Left renal pelvis (tissue), 4 donors: ENCODE results near the gene IL34. TPM values are rescaled to one million over a fixed set of nuclear protein-coding genes. Genes with fewer than 3 reads are reported as not detected.

ENCODE experiments used
- DNase-seq, 4 donors: peaks; one replicate each; pipeline ENCODE4 v3.0.0-alpha.2; 2013; ENCODE audit warnings: low read depth in 4 of 4, low spot score in 3 of 4
- polyA plus RNA-seq, 4 donors: library from polyadenylated mRNA; unstranded; fragments of 120-200 nt; gene quantifications; one replicate each; pipeline ENCODE4 v1.2.1, GENCODE V29; 2013; ENCODE audit not compliant: insufficient read length in 4 of 4

Gene IL34
- polyA plus RNA-seq, 4 donors: 1.0 to 5.5 (median 1.1) TPM

DNA sequence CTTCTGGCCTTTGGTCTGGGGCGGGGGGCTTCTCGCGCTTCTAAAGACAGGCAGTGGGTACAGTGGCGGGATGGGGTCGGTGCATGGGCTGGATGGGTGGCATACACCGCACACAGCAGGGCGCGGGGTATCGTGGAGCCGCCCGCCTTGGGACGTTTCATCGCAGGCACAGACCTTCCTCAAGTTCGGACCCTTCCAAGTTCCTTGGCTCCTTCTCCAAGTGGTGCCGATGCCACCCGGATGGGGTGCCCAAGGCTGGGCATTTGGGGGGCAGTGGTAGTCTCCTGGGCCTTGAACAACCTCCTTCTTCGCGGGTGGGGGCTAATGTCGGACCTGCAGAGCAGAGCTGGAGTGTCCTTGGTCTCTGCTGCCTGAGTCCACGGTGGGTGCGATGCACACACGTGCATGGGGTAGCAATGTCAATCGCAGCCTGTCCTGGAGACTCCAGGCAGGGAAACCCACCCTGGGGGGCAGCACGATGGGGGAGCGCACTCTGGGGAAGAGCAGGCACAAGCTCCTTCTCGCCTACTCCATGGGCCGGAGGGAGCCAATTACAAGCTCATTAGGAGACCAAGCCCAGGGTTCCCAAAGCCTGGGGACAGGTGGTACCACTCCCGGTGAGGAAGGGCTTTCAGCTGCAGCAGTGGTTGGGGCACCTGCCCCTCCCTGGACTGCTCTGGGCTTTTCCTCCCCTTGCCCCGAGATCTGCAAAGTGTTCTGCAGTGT is 40.2 kb downstream of the IL34 start:
- no peak for DNase-seq

DNA sequence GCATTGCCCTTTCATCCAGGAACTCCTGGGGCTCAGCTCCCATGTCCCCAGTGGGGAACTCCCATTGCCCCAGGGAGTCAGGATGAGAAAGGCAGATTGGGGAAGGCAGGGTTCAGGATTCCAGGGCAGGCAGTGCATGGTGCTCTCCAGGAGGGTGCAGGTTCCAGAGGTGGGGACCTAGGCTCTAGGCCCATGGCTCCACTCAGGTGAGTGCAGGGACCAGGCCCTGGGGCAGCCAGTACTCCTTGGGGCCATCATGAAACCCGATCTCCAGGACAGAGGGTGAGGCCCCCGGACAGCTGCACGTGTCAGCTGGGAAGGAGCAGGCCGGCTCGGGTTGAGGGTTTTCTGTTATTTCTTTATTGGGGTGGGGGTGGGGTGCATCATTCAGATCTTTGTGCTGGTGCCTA is 40.7 kb downstream of the IL34 start:
- no peak for DNase-seq

DNA sequence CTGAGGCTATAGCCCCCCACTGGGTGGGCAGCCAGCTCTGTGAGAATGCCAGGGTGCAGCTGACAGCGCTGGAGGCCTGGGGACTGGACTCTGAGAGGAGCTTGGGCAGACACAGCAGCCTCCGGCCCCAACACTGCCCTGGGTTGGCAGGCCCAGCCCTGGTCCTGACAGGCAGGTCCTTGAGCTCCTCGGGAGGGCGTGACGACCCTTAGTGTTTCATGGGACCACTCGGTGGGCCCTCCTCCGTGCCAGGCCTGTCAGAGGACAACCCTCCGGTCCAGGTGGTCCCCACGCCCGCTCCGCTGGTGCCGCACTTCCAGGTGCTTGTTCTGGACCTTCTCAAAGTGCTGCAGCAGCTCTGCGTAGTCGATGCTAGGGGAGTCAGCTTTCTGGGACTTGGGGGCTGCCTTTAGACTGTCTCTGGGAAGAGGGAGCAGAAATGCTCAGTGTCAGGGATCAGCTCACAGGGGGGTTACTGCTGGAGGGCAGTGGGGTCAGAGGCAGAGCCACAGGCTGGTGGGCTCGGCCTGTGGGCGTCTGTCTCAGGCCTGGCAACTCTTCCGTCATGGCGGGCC is 41.4 kb downstream of the IL34 start:
- DNase-seq: no peak

DNA sequence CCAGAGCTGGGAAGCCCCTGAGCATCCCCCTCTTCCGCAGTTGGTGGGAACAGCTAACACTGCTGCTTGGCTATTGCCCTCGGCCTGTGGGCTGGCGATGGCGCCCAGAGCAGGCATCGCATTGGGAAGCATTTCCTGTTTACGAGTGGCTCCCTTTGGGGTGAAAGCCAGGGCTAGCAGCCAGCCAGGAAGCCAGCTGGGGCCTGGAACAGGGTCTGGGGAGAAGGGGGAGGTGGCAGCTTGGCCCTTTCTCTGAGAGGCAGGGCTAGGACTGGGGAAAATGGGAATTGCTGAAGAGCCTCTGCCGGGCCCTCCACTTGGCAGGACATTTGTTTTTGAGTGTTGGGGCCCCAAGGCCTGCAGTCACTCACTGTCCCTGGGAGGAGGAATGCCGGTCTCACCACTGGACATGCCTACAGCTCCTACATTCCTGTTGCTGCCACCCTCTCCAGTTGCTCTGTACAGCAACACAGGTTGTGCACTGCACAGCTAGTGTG is 41.9 kb downstream of the IL34 start:
- no peak for DNase-seq

DNA sequence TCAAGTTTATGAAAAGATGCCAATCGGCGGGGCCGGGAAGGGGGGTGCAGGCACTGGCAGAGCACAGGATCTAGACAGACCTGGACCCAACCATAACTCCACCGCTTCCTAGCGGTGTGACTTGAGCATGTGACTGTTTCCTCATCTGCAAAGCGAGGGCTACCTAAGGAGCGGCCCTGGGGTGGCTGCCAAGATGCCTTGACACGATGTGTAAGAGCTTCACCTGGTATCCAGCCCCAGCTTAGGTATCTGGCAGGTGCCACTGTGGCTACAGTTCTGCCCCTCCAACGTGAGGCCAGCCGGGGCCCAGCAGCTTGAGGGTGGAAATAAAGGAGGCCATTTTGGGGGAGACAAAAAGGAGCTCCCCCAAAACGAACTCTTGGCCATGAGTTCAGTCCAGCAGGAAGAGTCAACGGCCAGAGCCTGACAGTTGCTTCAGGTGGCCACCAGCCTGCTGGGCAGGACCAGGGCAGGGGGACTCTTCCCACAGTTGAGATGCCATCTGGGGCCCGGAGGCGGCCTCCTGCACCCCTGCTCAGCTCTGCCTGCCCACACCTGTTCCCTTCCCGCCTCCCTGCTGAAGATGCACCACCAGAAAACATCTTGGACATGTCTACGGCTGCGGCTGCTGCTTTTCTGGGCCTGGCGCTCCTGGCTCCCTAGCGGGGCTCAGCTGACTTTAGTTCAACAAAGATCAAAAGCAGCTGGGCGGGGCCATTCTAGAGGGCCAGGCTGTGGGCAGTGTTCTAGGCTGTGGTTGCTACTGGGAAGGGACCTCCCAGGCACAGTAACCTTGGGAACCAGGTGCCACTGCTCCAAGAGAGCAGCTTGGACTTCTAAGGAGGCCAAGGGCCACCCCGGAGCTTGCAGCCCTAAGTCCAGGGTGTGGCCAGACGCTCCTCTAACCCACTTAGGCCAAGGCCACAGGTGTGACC is 42.9 kb downstream of the IL34 start:
- no peak for DNase-seq

DNA sequence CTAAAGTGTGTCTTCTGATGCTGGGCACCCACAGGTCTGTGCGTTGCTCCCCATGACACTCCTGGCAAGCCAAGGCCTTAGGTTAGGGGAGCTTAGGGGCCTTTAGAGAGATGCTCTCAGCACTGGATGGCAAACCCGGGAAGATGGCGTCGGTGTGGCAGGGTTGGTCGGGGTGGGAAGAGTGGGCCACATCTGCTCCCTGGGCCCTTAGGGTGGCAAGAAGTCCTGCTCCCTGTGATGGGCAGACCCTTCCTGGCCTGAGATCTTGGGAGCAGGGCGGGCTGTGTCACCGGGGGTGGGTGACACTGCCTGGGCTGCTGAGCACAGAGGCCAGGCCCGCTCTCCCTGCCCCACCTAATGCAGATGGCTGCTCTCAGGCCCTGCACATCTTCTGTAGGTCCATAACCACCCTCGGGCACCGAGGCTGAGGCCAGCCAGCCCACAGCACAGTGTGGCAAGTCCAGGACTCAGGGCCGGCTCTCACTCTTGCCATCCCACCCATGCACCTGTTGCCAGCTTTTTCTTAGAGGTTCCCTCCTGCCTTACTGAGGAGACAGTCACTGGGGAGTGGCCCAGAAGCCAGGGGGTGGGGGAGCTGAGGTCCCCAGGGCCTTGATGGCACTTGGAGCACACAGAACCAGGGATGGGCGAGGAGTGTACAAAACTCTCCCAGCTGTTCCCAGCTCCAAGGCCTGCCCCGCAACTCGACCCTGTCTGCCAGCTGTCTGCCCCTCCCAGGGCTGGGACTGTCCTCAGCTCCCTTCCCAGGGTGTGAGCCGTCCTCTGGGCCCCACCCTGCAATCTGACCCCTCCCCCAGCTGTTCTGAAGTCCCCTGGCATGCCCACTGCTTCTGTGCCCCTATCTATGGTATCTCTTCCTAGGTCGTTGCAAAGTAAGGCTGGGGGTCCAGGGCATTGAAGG is 43.9 kb downstream of the IL34 start:
- no peak for DNase-seq

DNA sequence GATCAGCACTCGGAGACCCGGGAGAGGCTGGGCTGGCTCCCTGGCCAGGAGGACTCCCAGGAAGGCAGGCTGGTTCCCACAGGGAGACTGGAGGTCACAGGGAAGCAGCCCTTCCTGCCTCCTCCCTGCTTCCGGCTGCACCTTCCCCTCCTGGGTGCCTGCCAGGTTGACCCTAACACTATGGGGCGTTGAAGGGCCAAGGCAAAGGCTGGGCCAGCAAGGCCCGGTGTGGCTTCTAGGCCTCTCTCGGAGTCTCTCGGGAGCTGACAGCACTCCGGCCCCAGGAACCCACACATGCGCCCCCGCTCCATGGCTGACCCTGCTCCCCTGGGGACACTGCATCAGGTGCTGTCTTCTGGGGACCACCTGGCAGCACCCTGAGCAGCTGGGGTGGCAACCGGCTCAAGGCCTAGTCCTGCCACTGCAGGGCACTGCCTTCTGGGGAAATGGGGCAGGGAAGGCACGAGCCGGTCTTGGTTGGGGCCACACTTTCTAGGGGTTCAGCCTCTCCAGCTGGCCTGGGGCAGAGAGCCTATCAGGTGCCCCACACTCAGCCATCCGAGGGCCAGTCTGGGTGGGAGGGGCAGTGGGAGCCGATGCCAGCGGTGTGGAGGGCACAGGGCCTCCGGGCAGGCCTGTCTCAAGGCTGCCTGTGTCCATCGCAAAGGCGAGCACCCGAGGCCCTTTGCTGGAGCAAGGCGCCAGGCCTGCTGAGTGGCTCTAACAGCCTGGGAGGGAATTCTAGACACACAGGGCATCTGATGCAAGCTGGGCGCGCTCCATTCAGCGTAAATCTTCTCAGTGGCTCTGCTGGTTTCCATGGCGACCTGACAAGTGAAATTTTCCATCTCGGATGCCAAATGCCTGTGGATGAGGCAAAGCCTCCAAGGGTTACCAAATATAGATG is 45.1 kb downstream of the IL34 start:
- DNase-seq: no peak

DNA sequence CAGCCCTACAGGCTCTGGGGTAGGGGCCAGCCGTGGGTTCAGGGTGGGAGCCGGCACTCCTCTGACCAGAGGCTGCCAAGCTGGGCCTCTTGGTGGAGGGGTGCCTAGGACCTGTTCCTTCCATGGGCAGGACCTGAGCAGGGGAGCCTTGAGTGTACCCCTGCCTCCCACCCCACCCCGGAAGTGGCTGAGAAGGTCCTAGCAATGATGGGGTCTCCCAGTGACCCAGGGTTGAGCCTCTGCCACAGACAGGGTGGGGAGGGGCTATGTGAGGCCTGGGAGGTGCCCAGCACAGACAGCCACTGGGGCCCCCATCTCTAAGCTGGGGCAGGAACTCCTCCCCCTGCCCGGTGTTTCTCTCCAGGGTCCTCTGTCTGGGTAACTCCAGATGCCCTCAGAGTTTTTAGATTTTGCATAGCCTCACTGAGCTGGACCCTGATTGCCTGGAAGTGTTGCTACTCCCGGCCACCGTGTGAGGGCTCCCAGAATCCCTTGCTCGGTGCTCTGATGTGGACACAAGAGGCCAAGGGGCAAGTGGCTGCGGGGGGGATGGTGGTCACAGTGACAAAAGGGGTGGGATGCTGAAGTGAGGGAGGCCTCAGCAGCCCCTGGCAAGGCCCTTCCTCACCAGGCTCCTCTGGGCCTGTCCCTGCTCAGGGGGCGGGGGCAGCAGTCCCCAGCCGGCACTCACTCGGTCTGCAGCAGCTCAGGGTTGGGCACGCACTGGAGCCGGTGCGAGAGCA is 45.9 kb downstream of the IL34 start:
- no peak for DNase-seq

DNA sequence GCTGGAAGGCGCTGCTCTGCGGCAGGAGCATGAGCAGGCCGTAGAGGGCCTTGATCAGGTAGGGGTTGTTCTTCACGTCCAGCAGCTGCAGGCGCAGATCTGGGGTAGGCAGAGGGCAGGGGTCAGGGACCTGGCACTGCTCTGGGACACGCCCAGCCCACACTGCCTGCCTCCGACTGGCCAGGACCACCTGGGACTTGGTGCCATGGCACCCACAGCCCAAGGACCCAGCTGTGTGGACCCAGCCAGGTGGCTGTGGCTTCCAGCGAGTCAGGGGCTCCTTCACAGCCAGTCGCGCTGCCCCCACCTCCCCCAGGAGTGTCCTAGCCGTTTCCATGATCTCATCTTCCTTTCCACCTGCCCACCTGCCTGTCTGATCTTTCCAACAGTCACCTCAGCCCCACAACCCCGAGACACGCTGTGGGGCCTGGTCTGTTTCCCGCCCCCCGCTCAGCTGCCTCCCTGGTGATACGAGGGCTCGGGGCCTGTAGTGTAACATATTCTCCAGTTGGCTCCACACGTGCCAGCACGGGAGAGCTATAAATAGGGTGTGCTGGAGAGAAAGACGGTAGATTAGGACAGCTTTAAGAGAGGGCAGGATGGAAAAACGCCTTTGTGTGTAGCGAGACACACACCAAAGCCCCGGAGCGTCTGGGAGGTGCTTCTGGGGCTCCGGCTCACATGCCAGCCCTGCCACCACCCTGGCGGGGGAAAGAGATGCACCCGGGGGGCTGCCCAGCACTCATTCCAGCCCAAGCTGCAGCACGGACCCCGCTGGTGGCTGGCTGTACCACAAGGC is 46.7 kb downstream of the IL34 start:
- DNase-seq: no peak

DNA sequence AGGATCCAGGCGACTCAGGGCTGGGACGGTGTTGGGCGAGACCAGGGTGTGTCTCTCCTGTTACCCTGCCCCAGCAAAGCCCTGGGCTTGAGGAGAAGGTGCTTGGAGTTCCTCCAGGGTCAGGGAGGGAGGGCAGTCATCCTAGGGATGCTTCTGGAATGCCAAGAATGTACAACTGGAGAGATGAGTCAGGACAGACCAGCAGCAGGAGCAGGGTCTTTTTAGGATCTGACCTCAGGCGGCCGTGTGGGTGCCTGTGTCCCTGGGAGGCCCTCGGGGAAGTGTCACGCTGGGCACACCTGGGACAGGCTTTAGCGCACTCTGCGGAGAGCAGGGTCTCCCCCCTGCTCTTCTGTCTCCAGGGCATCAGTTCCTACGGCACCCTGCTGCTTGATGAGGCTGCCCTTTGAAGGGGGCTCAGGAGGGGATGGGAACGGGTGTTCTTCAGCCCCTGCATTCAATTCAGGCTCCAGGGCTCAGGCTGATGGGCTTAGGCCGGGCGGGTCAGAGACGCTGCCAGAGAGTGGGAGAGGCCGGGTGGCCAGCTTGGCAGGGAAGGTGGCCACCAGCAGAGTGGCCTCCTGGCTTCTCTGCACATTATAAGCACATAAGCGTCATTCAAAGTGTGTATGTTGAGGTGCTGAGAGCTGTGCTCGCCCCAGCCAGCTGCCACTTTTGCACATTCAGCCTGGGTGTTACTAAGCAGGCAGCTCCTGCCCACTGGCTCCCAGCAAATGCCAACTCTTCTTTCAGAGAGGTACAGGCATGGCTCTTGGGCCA is 47.9 kb downstream of the IL34 start:
- DNase-seq: no peak

DNA sequence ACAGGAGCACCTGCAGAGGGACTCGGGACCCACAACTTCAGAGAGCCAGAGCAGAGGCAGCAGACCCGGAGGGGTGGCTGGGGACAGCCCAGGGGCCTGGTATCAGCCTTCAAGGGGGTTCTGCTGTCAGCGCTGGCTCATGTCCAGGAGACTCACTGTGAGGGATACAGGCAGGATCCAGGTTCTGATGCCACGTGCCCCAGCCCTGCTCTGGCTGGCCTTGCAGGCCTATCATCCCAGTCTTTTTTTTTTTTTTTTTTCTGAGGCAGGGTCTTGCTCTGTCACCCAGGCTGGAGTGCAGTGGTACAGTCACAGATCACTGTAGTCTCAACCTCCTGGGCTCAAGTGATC is 48.5 kb downstream of the IL34 start:
- no peak for DNase-seq

DNA sequence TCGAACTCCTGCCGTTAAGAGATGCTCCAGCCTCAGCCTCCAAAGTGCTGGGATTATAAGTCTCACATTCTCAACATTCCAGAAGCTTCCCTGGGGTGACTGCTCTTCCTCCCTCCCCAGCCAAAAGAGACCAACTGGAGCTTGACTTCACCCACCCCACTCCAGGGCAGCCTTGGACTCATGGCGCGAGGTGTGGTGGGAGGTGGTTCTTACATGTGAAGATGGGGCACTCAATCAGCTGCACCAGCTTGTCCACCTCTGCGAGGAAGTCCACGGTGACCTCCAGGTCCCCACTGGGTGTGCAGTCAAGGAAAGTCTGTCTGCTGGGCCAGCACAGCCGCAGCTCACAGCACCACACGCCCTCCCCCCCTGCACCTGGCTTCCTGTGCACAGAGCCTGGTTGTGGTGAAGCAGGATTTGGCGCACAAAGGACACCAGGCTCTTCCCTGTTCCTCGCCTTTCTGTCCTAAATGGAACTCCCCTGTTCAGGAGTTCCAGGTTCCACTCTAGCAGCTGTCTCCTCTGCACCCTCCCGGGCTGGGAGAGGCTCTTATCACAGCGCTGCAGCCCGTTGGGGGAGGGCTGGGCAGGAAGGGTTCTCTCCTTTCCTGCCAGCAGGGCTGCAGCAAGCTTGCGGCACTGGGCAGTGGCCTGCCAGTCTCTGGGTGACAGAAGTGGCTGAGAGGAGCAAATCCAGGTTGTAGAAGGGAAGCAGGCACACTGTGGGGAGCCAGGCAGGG is 49.1 kb downstream of the IL34 start:
- no peak for DNase-seq

DNA sequence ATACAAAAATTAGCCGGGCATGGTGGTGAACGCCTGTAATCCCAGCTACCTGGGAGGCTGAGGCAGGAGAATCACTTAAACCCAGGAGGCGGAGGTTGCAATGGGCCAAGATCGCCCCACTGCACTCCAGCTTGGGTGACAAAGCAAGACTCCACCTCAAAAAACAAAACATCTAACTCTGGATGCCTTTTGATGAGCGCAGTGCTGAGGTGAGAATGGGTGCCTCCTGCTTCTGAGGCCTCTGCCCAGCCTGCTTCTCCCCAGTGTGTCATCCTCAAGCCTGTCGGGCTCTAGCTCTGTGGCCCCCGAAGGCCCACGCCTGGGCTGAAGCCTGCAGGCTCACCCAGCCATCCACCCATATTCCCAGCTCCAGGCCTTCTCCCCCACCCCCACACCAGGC is 50.0 kb downstream of the IL34 start:
- no peak for DNase-seq

DNA sequence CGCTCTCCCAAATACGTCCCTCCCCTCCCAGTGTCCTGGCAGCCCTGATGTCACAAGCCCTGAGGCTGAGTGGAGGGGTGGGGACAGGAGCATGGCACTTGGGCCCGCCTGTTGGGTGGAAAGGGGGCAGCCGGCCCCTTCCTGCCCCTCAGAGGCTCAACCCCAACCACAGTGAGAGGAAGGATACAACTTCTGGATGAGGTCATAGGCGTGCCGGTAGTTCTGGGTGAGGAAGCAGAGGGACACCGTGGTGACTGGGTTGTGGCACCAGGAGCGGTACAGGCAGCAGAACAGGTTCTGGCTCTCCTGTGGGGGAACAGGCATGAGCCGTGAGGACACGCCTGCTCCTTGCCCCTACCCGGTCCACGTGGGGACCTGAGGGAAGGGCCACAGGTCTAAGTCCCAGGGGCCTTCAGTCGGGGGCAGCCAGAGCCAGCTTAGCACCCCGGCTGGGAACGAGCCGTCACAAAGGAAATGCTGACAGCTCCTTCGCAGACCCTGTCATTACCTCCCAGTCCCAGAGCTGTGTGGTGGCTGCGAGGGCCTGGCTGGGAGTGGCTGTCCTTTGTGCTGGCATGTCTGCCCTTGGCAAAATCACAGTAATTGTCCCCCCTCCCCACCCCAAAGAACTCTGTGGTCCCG is 50.7 kb downstream of the IL34 start:
- DNase-seq: no peak

DNA sequence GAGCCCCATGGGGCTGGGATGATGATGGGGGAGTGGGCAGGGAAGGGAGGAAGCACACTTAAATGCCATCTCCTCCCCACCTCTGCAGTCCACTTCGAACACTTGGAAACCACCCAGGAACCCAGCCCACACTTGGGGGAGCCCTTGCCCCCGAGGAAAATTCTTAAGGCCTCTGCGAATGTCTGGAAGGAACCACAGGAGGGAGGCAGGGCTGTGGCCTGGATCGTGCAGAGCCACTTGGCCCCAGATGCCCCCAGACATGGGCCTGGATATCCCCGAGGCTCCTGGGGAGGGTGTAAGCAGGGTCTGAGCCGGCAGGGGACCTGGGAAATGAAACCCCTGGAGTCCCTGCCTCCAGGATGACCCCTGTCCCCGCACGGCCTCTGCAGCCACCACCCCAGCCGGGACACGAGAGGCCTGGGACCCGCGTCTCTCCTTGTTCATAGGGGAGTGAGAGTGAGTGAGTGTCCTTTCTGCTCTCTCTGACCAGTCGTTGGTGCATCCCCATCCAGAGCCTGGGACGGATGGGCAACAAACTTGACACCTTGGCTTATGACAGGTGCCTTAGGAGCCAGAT is 51.3 kb downstream of the IL34 start:
- no peak for DNase-seq

DNA sequence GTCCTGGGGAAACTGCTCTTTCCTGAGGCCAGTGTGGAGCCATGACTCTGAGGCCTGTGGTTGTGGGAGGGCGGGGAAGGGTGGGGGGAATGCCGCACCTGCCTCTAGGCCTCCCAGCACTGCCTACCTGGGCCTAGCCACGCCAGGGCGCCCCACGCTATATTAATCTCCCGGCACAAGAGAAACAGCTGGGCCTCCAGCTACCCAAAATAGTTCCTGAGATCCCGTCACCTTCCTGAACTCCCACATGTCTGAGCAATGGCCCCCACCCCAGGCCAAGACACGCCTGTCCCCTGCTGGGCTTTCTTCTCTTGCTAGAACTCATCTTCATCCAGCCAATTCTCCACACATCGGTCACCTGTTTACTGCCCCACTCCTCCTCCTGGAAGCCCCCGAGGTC is 52.5 kb downstream of the IL34 start:
- no peak for DNase-seq
